HEK293 (cell line): ENCODE results near the gene ELAPOR1.

ENCODE experiments used
- CTCF ChIA-PET: fragments of 350-600 bp; formaldehyde crosslinking; extraction: SDS; loops from one replicate; lab custom pipeline; 2021; ENCODE audit warnings: antibody characterized with exemption; lab: Yijun Ruan, JAX
- POLR2A ChIA-PET: fragments of 300-600 bp; formaldehyde crosslinking; extraction: SDS; loops from one replicate; lab custom pipeline; 2020; ENCODE audit warnings: antibody characterized with exemption, inconsistent platforms; lab: Yijun Ruan, JAX
- H3K27ac ChIP-seq: fragments of 200-500 bp; sonication (Bioruptor generic); 2 replicates; pipeline ENCODE4 v1.5.1; 2014; ENCODE audit warnings: low read depth, low read length, control low read depth, inconsistent platforms; ENCODE audit errors: extremely low read depth
- H3K36me3 ChIP-seq, 2 experiments: fragments of 200-500 bp in 1 of 2; sonication (Bioruptor generic) in 1 of 2; 1 replicate in 1 of 2; 2 replicates in 1 of 2; pipeline ENCODE4 v1.5.1; 2014 to 2017; ENCODE audit warnings: inconsistent platforms in 2 of 2, low read length in 2 of 2; ENCODE audit not compliant: control insufficient read depth in 2 of 2, insufficient read depth in 1 of 2
- H3K4me1 ChIP-seq: fragments of 200-500 bp; sonication (Bioruptor generic); 2 replicates; pipeline ENCODE4 v1.5.1; 2014; ENCODE audit warnings: mild to moderate bottlenecking, low read length, inconsistent platforms; ENCODE audit not compliant: control insufficient read depth, insufficient read depth
- H3K4me3 ChIP-seq: 2 replicates; pipeline ENCODE4 v1.5.1; 2011; ENCODE audit warnings: low read depth, mild to moderate bottlenecking, control low read depth, low read length, moderate library complexity
- H3K9me3 ChIP-seq: fragments of 200-500 bp; sonication (Bioruptor generic); 2 replicates; pipeline ENCODE4 v1.5.1; 2014; ENCODE audit warnings: low read depth, low read length, inconsistent platforms; ENCODE audit not compliant: control insufficient read depth, insufficient read depth
- GFI1B ChIP-seq: fragments of 450-650 bp; formaldehyde crosslinking; IDR thresholded peaks from 2 replicates; pipeline ENCODE4 v1.5.1; 2016; ENCODE audit warnings: missing biosample characterization, missing genetic modification characterization
- IKZF3 ChIP-seq: fragments of 450-650 bp; IDR thresholded peaks from 2 replicates; pipeline ENCODE4 v1.5.0; 2018; ENCODE audit warnings: missing biosample characterization, mild to moderate bottlenecking, missing genetic modification characterization, moderate library complexity
- KLF8 ChIP-seq: fragments of 450-650 bp; formaldehyde crosslinking; IDR thresholded peaks from 2 replicates; pipeline ENCODE4 v1.5.1; 2016; ENCODE audit warnings: missing biosample characterization, missing genetic modification characterization
- RBAK ChIP-seq: fragments of 450-650 bp; formaldehyde crosslinking; IDR thresholded peaks from 2 replicates; pipeline ENCODE4 v1.5.1; 2016; ENCODE audit warnings: missing biosample characterization, missing genetic modification characterization
- ZIC2 ChIP-seq: fragments of 450-650 bp; formaldehyde crosslinking; IDR thresholded peaks from 2 replicates; pipeline ENCODE4 v1.5.1; 2016; ENCODE audit warnings: missing biosample characterization, missing genetic modification characterization
- ZNF138 ChIP-seq: fragments of 450-650 bp; formaldehyde crosslinking; IDR thresholded peaks from 2 replicates; pipeline ENCODE4 v1.5.1; 2016; ENCODE audit warnings: missing biosample characterization, missing genetic modification characterization, borderline replicate concordance
- ZNF157 ChIP-seq: fragments of 450-650 bp; formaldehyde crosslinking; IDR thresholded peaks from 2 replicates; pipeline ENCODE4 v1.5.1; 2016; ENCODE audit warnings: missing biosample characterization, missing genetic modification characterization
- ZNF169 ChIP-seq: fragments of 450-650 bp; formaldehyde crosslinking; IDR thresholded peaks from 2 replicates; pipeline ENCODE4 v1.5.1; 2016; ENCODE audit warnings: missing biosample characterization, missing genetic modification characterization
- ZNF211 ChIP-seq: fragments of 450-650 bp; formaldehyde crosslinking; IDR thresholded peaks from 2 replicates; pipeline ENCODE4 v1.5.1; 2016; ENCODE audit warnings: low read depth, missing biosample characterization, missing genetic modification characterization
- ZNF23 ChIP-seq: fragments of 450-650 bp; formaldehyde crosslinking; IDR thresholded peaks from 2 replicates; pipeline ENCODE4 v1.5.1; 2016; ENCODE audit warnings: missing biosample characterization, missing genetic modification characterization, borderline replicate concordance
- ZNF24 ChIP-seq: fragments of 450-650 bp; formaldehyde crosslinking; IDR thresholded peaks from 2 replicates; pipeline ENCODE4 v1.5.1; 2016; ENCODE audit warnings: missing biosample characterization, missing genetic modification characterization
- ZNF302 ChIP-seq: fragments of 450-650 bp; formaldehyde crosslinking; IDR thresholded peaks from 2 replicates; pipeline ENCODE4 v1.5.1; 2016; ENCODE audit warnings: missing biosample characterization, missing genetic modification characterization, low read depth
- ZNF335 ChIP-seq: fragments of 450-650 bp; formaldehyde crosslinking; conservative IDR thresholded peaks from 2 replicates; pipeline ENCODE4 v1.5.1; 2016; ENCODE audit warnings: missing biosample characterization, missing genetic modification characterization
- ZNF366 ChIP-seq: fragments of 450-650 bp; formaldehyde crosslinking; conservative IDR thresholded peaks from 2 replicates; pipeline ENCODE4 v1.5.1; 2016; ENCODE audit warnings: missing biosample characterization, missing genetic modification characterization
- ZNF555 ChIP-seq: fragments of 450-650 bp; formaldehyde crosslinking; conservative IDR thresholded peaks from 2 replicates; pipeline ENCODE4 v1.5.1; 2017; ENCODE audit warnings: missing biosample characterization, mild to moderate bottlenecking, missing genetic modification characterization, inconsistent platforms
- ZNF600 ChIP-seq: fragments of 450-650 bp; formaldehyde crosslinking; IDR thresholded peaks from 2 replicates; pipeline ENCODE4 v1.5.1; 2016; ENCODE audit warnings: missing biosample characterization, missing genetic modification characterization
- ZNF624 ChIP-seq: fragments of 450-650 bp; formaldehyde crosslinking; IDR thresholded peaks from 2 replicates; pipeline ENCODE4 v1.5.1; 2017; ENCODE audit warnings: missing biosample characterization, missing genetic modification characterization
- ZNF701 ChIP-seq: fragments of 450-650 bp; formaldehyde crosslinking; IDR thresholded peaks from 2 replicates; pipeline ENCODE4 v1.5.1; 2016; ENCODE audit warnings: missing biosample characterization, missing genetic modification characterization
- ZNF768 ChIP-seq: fragments of 450-650 bp; formaldehyde crosslinking; IDR thresholded peaks from 2 replicates; pipeline ENCODE4 v1.5.1; 2018; ENCODE audit warnings: missing biosample characterization, mild to moderate bottlenecking, missing genetic modification characterization
- TF ChIP-seq, protein P1 (sequence below): fragments of 450-650 bp; formaldehyde crosslinking; IDR thresholded peaks from 2 replicates; pipeline ENCODE4 v1.5.1; 2016; ENCODE audit warnings: missing biosample characterization, missing genetic modification characterization, borderline replicate concordance
- TF ChIP-seq, protein P2 (sequence below): fragments of 450-650 bp; formaldehyde crosslinking; IDR thresholded peaks from 2 replicates; pipeline ENCODE4 v1.5.1; 2016; ENCODE audit warnings: missing biosample characterization, missing genetic modification characterization
- TF ChIP-seq, protein P3 (sequence below): fragments of 450-650 bp; formaldehyde crosslinking; IDR thresholded peaks from 2 replicates; pipeline ENCODE4 v1.5.1; 2016; ENCODE audit warnings: missing biosample characterization, missing genetic modification characterization
- TF ChIP-seq, protein P4 (sequence below): fragments of 450-650 bp; formaldehyde crosslinking; IDR thresholded peaks from 2 replicates; pipeline ENCODE4 v1.5.1; 2017; ENCODE audit warnings: missing biosample characterization, missing genetic modification characterization
- TF ChIP-seq, protein P5 (sequence below): fragments of 450-650 bp; formaldehyde crosslinking; IDR thresholded peaks from 2 replicates; pipeline ENCODE4 v1.5.1; 2016; ENCODE audit warnings: missing biosample characterization, missing genetic modification characterization
- TF ChIP-seq, protein P6 (sequence below): fragments of 450-650 bp; formaldehyde crosslinking; IDR thresholded peaks from 2 replicates; pipeline ENCODE4 v1.5.1; 2016; ENCODE audit warnings: missing biosample characterization, missing genetic modification characterization

Gene ELAPOR1

DNA sequence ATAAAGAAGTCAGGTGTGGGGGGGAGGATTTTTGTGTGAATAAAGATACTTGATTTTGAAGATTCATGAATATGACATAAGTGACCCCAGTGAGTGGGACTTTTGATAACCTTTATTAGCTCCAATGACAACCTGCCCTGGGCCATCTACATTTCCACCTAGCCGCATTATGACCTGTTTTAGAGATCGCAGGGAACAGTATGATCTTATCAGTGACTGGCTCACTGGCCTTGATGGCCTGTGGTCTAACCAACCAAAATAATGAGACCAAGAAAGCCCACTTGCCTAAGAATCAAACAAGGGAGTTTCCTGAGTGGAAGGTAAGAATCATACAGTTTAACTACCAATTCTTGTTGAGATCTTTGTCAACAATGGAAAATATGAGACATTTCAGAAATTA is 1.8 kb downstream of the ELAPOR1 start:
- CTCF ChIA-PET: interaction anchor here (1.1 to 1.6 kb wide), 2 partner anchors 16 kb away, joined by 4 to 8 read pairs; no protein-coding TSS in a partner anchor
- H3K36me3 ChIP-seq: no peaks in the 10 kb centered on the region
- POLR2A ChIA-PET: interaction anchor here (4.1 kb wide), 1 partner anchor 15 kb away, joined by 23 read pairs; no protein-coding TSS in a partner anchor
- H3K9me3 ChIP-seq: no peaks in the 10 kb centered on the region
- H3K4me1 ChIP-seq: no peaks in the 10 kb centered on the region
- no peak overlapping the region for H3K27ac ChIP-seq
- no peak overlapping the region for H3K4me3 ChIP-seq
- TF ChIP-seq ZNF302 (tag by site-specific recombination): no peak
- TF ChIP-seq ZNF335 (tag by site-specific recombination): no peak
- TF ChIP-seq, protein P1, sequence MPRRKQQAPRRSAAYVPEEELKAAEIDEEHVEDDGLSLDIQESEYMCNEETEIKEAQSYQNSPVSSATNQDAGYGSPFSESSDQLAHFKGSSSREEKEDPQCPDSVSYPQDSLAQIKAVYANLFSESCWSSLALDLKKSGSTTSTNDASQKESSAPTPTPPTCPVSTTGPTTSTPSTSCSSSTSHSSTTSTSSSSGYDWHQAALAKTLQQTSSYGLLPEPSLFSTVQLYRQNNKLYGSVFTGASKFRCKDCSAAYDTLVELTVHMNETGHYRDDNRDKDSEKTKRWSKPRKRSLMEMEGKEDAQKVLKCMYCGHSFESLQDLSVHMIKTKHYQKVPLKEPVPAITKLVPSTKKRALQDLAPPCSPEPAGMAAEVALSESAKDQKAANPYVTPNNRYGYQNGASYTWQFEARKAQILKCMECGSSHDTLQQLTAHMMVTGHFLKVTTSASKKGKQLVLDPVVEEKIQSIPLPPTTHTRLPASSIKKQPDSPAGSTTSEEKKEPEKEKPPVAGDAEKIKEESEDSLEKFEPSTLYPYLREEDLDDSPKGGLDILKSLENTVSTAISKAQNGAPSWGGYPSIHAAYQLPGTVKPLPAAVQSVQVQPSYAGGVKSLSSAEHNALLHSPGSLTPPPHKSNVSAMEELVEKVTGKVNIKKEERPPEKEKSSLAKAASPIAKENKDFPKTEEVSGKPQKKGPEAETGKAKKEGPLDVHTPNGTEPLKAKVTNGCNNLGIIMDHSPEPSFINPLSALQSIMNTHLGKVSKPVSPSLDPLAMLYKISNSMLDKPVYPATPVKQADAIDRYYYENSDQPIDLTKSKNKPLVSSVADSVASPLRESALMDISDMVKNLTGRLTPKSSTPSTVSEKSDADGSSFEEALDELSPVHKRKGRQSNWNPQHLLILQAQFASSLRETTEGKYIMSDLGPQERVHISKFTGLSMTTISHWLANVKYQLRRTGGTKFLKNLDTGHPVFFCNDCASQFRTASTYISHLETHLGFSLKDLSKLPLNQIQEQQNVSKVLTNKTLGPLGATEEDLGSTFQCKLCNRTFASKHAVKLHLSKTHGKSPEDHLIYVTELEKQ (tag by site-specific recombination): no peak
- TF ChIP-seq, protein P2, sequence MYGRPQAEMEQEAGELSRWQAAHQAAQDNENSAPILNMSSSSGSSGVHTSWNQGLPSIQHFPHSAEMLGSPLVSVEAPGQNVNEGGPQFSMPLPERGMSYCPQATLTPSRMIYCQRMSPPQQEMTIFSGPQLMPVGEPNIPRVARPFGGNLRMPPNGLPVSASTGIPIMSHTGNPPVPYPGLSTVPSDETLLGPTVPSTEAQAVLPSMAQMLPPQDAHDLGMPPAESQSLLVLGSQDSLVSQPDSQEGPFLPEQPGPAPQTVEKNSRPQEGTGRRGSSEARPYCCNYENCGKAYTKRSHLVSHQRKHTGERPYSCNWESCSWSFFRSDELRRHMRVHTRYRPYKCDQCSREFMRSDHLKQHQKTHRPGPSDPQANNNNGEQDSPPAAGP: no peak
- TF ChIP-seq ZNF211 (tag by site-specific recombination): no peak
- TF ChIP-seq ZNF768: no peak
- TF ChIP-seq ZNF157: no peak
- TF ChIP-seq GFI1B (tag by site-specific recombination): no peak
- TF ChIP-seq IKZF3 (tag by site-specific recombination): no peak
- no peak for TF ChIP-seq ZNF23 (tag by site-specific recombination)
- TF ChIP-seq ZNF555 (tag by site-specific recombination): no peak
- TF ChIP-seq ZNF366 (tag by site-specific recombination): no peak

DNA sequence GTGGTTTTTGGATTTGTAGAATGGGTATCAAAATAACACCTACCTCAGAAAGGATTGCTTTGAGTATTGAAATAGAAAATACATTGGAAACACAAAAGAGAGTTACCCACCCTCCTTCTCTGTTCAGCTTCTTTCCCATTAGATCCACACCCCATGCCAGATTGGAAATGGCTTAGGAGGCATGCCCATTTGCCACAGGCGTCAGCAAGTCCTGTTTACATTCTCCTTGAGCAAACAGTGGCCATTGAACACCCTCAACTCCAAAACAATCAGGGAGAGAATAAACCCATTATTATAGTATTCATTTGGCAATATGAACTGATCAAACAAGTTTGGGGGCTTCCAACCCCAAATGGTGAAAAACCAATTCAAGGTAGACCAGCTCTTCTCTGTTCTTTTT is 2.4 kb downstream of the ELAPOR1 start:
- Histone ChIP-seq H3K36me3 (no peaks in the 10 kb centered on the region), H3K4me1 (no peaks in the 10 kb centered on the region), H3K27ac (no peak overlapping the region), H3K4me3 (no peak overlapping the region), H3K9me3 (no peaks in the 10 kb centered on the region)
- CTCF ChIA-PET: interaction anchor here (0.9 to 1.6 kb wide), 3 partner anchors 16 to 283 kb away, joined by 4 to 8 read pairs (median 7); no protein-coding TSS in a partner anchor
- POLR2A ChIA-PET: interaction anchor here (4.1 kb wide), 1 partner anchor 16 kb away, joined by 23 read pairs; no protein-coding TSS in a partner anchor
- TF ChIP-seq KLF8 (no peak), ZNF24 (tag by site-specific recombination) (no peak), ZNF600 (tag by site-specific recombination) (no peak), RBAK (tag by site-specific recombination) (no peak), ZIC2 (no peak), ZNF701 (tag by site-specific recombination) (no peak), ZNF624 (no peak), ZNF138 (tag by site-specific recombination) (no peak), ZNF169 (tag by site-specific recombination) (no peak)
- TF ChIP-seq, protein P3, sequence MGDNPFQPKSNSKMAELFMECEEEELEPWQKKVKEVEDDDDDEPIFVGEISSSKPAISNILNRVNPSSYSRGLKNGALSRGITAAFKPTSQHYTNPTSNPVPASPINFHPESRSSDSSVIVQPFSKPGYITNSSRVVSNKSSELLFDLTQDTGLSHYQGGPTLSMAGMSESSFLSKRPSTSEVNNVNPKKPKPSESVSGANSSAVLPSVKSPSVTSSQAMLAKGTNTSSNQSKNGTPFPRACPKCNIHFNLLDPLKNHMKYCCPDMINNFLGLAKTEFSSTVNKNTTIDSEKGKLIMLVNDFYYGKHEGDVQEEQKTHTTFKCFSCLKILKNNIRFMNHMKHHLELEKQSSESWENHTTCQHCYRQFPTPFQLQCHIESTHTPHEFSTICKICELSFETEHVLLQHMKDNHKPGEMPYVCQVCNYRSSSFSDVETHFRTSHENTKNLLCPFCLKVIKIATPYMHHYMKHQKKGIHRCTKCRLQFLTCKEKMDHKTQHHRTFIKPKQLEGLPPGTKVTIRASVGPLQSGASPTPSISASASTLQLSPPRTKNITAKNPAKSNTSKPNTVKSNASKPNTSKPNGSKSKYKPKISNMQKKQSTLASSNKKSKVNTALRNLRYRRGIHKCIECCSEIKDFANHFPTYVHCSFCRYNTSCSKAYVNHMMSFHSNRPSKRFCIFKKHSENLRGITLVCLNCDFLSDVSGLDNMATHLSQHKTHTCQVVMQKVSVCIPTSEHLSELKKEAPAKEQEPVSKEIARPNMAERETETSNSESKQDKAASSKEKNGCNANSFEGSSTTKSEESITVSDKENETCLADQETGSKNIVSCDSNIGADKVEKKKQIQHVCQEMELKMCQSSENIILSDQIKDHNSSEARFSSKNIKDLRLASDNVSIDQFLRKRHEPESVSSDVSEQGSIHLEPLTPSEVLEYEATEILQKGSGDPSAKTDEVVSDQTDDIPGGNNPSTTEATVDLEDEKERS: no peak
- TF ChIP-seq, protein P4, sequence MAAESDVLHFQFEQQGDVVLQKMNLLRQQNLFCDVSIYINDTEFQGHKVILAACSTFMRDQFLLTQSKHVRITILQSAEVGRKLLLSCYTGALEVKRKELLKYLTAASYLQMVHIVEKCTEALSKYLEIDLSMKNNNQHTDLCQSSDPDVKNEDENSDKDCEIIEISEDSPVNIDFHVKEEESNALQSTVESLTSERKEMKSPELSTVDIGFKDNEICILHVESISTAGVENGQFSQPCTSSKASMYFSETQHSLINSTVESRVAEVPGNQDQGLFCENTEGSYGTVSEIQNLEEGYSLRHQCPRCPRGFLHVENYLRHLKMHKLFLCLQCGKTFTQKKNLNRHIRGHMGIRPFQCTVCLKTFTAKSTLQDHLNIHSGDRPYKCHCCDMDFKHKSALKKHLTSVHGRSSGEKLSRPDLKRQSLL (tag by site-specific recombination): no peak
- TF ChIP-seq, protein P5, sequence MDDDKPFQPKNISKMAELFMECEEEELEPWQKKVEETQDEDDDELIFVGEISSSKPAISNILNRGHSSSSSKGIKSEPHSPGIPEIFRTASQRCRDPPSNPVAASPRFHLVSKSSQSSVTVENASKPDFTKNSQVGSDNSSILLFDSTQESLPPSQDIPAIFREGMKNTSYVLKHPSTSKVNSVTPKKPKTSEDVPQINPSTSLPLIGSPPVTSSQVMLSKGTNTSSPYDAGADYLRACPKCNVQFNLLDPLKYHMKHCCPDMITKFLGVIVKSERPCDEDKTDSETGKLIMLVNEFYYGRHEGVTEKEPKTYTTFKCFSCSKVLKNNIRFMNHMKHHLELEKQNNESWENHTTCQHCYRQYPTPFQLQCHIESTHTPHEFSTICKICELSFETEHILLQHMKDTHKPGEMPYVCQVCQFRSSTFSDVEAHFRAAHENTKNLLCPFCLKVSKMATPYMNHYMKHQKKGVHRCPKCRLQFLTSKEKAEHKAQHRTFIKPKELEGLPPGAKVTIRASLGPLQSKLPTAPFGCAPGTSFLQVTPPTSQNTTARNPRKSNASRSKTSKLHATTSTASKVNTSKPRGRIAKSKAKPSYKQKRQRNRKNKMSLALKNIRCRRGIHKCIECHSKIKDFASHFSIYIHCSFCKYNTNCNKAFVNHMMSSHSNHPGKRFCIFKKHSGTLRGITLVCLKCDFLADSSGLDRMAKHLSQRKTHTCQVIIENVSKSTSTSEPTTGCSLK (tag by site-specific recombination): no peak
- TF ChIP-seq, protein P6, sequence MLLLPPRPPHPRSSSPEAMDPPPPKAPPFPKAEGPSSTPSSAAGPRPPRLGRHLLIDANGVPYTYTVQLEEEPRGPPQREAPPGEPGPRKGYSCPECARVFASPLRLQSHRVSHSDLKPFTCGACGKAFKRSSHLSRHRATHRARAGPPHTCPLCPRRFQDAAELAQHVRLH: no peak
